T47D (cell line): Measurements from ENCODE around the gene GJB2.

Experiments
- DNase-seq, 2 experiments: peaks; one replicate each; pipeline versions ENCODE4 v3.0.0 to v3.0.0-alpha.2; 2011 to 2012; ENCODE audit warnings: low read depth in 1 of 2, low spot score in 1 of 2
- JUND ChIP-seq: IDR thresholded peaks from 2 replicates; pipeline ENCODE4 v1.6.1; 2012; ENCODE audit warnings: low read depth
- in situ Hi-C: cut with HindIII; loops from 2 replicates; pipeline ENCODE4 v1.10.0; 2016; ENCODE audit warnings: low sequenced_read_pairs, low pct_unique_long_range_greater_than_20kb

GJB2 gene

DNA sequence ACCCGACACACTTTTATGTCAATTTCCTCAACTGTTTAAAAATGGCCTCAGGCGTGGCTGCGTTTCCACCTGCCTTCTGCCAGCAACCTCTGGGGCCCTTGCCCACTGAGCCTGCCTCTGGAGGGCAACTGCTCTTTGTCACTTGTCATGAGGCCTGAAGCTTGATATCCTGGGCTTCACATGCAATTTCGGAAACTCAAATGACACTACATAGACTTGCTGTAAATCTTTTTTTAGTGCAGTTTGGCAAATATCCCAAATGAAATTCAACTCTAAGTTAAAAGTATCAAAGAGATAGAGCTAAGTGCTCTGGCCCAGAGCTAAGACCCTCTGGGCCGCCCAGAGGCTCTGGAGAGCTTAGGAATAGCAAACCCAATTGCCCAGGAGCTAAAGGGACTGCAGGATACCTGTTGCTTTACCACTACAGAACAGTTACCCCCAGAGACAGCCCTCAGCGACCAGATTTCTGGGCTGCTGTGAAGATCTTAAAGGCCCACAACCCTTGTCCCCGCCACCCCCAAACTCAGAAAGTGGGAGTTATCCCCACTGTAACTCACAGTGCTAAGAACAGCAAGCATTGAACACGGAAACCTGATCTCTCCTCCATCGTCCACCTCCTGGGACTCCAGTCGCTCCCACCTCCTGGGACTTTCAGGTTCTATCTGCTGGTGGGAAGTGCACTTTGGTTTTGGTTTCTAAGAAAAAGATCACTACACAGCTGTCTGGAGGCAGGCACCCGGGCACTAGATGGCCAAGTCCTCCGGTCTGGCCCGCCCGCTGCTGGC is 51.3 kb downstream of the GJB2 start:
- DNase-seq, result no peak
- no peak for TF ChIP-seq JUND
- in situ Hi-C loops, result no loop called here

DNA sequence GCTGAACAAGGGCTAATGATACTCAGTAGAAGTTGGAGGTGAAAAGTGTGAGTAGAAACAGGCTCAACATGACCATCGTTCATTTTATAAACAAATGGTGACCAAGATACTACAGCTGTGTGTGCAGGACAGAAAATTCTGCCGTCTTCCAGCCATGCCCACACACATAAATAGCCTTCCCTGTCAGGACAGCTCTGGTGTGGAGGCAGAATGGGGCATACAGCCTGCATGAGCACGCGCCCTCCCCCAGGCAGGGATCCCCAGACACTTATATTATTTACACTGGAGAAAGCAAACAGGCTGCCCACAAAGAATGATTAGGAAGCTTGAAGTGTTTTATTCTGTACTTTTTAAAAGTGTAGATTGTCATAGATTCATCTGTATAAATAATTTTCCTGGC is 52.3 kb downstream of the GJB2 start:
- no peak for TF ChIP-seq JUND
- in situ Hi-C loops, result no loop called here
- no peak for DNase-seq

DNA sequence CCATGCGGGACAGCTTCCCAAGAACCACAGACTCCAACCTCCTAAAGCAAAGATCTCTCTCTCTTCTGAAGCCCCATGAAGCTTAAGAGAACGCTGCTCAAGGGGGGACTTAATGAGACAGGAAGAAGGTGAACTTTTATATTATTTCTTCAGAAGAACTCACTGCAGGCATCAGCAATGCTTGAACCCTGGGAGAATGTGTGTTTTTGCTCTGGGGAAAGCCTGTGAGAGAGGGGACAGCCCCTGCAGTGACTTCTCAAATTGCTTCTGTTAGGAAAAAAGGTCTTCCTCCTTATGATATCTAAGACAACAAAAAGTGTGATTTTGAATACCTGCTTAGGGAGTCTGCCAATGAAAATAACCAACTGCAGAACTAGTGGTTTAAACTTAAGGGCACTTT is 54.9 kb downstream of the GJB2 start:
- TF ChIP-seq JUND, result no peak
- no peak for DNase-seq
- in situ Hi-C loops, result no loop called here
